ENCODE data around the gene TENT5C.

TENT5C gene

DNA sequence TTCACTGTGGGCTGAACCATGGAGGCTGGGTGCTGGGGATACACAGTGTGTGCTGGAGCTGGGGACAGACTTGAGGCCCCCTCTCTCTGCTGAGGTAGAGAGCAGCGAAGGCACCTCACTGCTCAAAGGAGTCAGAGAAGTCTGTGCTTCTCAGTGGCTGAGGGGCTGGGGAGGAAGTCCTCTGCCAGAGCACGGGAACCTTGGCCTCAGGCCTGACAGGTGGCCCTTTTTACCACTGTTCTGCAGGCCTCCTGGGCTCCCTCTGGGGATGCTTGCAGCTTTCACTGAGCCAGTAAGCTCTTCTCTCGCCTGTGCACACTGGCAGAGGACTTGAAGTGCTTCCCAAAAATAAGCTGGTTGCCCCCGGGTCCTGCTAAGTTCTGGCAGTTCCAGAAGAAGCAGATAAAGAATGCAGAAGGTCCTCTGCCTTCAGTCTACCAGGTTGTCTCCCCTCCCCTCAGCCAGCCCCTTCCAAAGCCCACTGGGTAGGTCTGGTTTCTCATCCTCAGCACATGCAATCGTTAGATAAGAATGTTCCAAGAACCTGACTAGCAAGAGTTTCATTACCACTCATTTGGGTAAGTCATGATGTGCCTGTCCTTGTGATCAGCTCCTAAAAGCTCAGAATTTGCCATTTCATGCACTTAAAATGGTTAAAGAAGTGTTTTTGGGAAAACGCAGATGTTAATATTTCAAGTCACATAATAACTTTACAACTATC, 53.9 kb downstream of the TENT5C start:
- no peak for DNase-seq

DNA sequence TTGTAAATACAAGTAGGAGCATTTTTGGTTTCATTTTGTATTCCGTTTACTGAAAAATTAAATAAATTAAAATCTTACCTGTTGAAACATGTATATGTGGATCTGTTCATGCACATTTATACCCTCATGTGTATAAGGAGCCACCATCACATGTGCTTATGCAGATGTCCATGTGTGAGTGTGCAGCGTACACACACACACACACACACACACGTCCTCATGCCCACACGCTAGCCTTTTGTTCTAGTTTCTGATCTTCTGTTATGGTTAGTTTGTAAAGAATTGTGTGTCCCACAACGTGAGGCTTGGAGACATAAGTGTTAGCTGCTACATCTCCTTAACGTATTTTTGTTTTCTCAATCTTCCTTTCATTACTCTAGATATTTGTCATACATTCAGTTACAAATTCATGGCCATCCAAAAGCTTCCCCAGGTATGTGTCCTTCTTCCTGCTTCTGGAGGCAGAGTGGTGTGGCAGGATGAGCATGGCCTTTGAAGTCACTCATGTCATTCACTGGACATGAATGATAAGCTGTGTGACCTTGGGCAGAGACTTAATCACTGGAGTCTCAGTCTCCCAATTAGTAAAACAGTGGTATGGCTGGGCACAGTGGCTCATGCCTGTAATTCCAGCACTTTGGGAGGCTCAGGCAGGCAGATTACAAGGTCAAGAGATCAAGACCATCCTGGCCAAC, 54.6 kb downstream of the TENT5C start:
- no peak for DNase-seq

DNA sequence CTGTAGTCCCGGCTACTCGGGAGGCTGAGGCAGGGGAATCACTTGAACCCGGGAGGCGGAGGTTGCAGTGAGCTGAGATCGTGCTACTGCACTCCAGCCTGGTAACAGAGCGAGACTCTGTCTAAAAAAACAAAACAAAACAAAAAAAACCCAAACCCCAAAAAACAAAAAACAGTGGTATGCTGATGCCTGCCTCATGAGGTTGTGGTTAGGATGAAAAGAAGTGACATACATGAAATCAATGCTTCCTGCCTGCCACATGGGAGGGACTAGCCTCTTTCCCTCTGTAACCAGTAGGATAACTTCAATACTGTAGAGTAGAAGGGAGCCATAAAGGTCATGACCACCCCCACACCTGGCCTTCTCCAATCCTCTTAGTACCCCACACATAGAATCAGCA, 55.2 kb downstream of the TENT5C start:
- no peak for DNase-seq

DNA sequence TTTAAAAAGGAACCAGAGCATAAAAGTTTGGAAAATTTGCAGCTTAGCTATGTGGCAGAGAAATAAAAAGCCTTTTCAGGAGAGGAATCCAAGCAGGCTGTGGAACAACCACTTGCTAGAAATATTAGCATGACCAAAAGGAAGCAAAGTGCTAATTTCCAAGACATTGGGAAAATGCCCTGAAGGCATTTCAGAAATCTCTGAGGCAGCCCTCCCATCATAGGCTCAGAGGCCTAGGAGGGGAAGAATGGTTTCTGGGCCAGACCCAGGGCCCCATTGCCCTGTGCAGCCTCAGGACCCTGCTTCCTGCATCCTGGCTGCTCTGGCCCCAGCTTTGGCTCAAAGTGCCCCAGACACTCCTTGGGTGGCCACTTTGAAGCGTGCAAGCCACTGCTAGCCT, 56.8 kb downstream of the TENT5C start:
- DNase-seq: no peak

DNA sequence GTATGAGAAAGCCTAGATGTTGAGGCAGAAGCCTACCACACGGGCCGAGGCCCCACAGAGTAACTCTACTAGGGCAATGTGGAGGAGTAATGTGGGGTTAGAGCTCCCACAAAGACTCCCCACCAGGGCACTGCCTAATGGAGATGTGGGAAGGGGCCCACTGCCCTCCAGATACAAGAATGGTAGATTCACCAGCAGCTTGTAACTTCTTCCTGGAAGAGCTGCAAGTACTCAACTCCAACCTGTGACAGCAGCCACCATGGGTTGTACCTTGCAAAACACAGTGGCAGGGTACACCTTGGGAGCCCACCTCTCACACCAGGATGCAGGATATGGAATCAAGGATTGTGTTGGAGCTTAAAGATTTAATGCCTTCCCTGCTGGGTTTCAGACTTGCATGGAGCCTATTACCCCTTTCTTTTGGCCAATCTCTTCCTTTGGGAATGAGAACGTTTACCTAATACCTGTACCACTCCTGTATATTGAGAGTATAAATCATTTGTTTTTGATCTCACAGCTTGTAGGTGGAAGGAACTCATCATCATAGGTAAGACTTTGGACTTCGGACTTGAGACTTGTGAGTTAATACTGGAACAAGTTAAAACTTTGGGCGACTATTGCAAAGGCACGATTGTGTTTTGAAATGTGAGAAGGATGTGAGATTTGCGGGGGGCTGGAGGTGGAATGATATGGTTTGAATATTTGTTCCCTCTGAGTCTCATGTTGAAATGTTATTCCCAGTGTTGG, 57.5 kb downstream of the TENT5C start:
- no peak for DNase-seq

DNA sequence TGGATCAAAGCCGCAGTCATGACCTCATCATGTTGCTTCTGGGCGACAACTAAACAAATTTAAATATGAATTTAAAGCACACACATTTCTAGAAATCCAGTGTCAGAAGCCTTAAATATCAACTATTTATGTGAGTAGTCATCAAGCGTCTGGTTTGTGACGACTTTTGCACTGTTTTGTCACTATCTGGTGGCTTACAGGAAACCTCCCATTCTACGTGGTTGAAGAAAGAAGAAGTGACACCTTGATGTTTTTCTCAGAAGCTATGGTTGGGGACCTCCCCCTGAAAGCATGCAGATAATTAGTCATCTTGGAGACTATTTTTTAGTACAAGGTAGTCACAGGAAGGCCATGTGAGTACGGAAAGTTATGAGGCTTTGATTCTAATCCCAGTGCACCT, 58.5 kb downstream of the TENT5C start:
- no peak for DNase-seq

DNA sequence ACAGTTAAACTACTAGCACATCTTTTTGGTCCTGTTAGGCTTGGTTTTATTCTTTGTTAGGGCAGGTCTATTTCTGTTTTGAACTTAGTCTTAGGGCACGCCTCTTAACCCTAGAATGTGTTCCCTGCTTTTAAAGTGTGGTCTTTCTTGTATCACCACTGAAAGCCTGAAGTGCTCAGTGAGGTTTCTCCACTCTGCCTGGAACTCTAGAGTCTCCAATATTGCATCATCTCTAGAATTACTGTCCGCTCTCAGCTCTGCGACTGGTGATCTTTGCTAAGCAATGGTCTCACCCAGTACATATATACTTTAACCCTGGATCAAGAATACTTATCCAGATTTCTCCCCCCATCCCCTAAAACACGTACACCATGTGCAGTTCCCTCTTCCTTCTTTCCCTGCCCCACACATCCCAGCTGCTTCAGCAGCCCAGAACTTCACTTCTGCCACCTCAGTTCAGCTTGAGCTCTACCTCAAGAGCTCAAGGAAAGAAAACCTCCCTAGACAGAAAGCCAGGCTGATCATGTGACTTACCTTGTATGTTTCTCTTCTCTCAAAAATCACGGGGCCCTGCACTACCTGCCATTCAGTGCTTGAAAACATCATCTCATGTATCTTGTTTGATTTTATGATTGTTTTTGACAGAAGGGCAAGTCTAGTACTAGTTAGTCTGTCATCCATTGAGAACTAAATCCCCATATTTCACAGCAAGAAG, 59.9 kb downstream of the TENT5C start:
- no peak for DNase-seq

DNA sequence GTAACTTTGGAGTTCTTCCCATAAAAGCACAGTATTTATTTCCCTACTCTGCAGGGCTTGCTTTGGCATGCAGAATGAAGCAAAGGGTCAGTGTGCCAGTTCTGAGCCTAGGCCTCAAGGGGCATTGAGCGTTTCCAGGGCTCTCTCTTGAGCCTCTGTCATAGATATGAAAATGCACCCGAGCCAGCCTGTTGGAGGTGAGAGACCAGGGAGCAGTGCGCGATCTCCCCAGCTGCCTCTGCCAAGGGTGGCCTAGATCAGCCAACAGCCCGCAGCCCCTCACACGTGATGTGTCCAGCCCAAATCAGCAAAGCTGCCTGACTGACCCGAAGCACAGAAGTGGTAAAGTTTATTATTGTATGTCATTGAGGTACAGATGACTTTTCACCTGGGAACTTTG, 63.7 kb downstream of the TENT5C start:
- no peak for DNase-seq

DNA sequence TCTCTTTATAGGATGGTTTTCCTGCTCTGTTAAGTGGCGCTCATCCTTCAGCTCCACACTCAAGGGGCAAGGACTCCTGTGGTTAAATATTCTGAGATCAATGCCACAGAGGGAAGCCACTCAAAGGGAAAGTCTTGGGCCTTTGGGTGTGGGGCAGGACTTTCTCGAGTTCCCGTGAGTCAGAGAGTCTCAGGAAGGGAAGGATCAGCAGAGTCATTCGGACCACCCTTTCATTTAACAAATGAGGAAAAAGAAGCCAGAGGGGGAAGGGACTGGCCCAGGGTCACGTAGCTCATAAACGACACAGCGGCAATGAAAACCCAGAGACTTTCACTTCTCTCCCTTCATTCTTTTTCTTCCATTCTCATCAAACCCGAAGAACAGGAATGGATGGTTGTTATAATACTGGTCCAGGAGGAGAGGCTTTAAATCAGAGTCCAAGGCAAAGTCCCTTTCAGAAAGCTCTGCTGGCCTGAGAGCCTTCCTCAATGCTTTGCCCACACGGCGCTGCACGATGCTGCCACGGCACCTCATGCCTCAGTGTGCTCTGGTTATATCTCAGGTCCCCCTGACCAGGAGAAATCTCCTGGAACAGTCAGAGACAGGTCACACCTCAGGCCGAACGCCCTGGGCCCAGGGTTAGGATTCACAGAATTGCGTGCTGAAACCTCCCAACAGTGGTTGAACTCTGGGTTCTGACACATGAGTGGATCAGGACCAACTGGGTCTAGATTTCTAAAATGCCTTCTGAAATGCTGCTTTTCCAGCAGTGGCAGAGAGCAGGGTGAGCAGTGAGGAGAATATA, 65.3 kb downstream of the TENT5C start:
- no peak for DNase-seq

DNA sequence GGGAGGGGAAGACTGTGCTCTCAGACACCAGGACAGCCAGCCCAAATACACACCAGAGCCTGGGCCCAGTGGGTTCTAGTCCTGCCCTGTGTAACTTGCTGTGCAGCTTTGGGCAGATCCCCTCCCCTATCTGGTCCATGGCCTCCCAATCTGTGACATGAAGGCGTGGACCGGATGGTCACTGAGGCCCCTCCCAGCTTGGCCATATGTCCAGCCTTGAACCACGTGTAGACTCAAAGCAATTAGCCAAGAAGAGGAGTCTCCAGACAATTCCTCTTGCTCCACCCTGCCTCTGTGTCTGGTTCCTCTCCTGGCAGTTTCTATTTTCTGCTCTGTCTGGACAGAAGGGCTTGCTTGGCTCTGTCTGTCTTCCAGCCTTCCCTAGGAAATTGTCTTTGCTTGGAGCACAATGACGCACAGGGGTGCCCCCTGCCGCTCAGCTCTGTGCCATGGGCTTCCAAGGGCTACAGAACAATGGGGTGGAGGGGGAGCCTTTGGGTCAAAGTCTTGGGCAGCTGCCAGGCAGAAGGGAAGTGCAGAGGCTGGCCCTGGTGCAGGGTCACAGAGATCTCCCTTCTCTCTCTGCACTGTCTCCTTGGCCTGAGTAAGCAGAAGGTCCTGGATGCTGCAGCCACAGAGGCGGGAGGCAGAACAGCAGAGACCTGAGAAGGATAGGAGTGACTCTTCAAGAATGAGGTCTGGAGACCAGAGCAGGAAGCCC, 66.1 kb downstream of the TENT5C start:
- no peak for DNase-seq

DNA sequence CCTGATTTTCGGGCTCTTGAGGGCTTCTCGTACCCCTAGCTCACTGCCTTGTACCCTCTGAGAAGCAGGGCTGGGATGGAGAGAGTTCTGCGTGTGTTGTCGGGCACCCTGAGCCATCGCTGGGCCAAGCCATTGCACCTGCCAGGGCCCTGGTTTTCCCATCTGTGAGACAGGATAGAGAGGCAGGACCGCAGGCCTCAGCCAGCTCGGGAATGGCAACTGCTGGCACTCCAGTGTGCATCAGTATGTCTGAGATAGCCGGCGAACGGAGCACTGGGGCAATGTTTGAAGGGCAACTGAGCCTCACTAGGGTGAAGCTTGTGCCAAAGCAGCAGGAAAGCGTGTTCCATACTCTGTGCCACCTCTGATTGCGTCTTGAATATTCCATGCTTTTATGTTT, 66.9 kb downstream of the TENT5C start:
- no peak for DNase-seq

DNA sequence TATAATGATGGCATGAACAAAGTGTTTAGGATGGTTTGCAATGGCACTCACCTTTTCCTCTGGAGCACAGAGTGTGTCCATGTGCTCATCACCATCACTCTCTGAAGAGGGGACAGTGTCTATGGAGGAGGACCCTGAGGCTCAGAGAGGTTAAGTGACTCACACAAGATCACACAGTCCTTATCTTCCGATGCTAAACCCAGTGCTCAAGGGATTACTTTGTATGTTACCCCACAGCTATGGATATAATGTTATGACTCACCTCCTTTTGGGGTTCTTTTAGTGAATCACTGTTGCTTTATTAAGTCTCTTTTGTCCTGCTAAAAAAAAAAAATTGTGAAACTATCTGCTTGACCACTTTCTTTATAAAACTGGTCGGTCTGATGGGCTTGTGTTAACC, 67.6 kb downstream of the TENT5C start:
- no peak for DNase-seq

DNA sequence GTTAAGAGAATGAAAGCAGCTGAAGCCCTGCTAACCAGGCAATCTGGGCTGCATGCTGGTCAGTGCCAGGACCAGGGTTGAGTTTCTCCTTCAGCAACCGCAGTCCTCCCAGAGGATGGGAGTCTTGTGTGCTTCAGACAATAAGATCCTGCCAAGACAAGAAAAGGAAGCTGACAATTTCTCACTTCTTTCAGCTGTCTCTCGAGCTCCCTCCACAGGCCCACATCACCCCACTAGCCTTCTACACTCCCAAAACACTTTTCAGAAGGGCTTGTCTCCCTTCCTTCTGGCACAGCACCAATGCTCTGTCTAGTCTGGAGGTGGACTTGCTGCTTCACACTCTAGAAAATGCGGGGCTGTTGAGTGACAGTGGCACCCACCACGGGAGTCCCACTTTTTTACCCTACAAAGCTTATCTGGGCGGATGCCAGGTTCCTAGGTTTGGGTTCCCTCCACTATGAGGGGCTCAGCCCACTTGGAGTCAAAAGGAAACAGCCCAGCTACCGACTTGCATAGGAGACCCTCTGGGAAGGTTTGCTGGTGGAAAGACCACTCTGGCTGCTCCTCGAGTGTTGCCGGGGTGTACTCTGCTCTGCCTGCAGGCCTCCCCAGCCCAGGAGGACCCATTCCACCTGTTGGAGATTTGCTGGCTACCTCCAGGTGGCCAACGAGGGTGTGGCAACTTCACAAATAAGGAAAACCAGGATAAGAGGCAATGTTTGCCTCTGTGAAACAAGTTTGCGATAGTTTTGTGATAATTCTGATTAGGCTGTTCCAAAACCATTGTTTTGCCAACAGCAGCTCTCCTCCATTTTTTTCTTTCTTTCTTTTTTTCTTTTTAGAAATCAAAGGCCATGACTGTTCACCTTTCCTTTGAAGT, 68.9 kb downstream of the TENT5C start:
- DNase-seq: no peak

DNA sequence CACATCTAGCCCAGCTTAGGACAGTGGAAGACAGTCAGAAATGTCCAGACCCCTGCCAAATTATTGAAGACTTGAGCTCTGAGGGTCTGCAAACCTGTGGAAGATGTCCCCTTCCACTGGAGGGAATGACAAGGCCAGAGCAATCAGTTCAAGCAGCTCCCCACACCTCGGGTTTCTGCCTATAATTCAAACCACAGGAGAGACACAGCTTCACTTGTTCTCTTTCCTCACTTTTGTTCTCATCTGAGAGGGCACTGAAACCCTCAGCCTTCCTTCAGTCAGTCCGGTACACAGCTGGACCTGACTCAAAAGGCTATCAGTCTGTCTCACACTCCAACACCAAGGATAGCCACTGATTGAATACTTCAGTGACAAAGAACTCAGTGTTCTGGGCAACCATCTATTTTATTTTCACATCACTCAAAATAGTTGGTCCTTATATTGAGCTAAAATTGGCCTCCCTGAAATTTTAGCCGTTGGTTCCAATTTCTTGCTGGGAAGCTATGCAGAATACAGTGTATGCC, 70.1 kb downstream of the TENT5C start:
- DNase-seq: no peak

DNA sequence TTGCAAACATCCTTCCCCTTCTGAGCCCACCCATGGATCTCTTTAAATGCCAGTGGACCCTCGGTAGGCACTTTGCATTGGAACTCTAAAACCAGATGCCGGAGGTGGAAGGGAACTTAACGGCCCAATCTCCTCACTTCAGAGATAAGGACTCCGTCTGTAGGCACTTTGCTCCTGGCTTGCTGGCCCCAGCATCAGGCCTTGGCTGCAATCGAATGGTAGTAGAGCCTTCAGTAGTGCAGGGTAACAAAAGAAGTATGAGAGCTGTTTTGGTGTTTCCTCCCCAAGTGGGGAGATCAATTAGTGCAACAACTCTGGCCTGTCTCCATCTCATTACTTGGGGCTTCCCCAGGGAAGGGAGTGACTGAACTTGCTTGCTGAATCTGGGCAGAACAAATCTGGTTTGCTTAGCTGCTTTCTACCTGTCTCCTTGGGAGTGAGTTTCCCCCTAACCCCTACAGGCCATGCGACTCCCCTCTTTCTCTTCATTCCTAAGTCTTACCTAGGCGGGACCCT, 70.8 kb downstream of the TENT5C start:
- DNase-seq: no peak
